ENCODE data around the gene SLC35E3. TPM values are rescaled to one million over a fixed set of nuclear protein-coding genes. Genes with fewer than 3 reads are reported as not detected.

SLC35E3 gene
- total and polyA plus RNA-seq, 8 donors: 4.1 to 8.6 (median 5.7) TPM

DNA sequence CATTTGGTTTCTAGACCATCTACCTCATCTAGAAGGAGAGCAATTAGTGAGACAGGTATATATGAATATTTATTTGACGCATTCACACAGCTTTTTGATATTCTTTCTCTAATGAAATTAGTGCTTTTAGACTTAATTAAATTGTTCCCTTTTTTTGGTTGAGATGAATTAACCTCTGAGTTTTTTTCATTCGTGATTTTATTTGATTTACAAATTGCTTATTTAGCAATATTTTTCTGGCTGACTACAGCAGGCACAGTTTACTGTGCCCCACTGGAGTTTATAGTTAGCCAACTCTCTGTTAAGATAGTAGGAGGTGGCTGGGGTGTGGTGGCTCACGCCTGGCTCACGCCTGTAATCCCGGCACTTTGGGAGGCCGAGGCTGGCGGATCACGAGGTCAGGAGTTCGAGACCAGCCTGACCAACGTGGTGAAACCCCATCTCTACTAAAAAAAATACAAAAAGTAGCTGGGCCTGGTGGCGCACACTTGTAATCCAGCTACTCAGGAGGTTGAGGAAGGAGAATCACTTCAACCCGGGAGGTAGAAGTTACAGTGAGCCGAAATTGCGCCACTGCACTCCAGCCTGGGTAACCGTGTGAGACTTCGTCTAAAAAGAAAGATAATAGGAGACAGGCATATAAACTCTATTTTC is 78.7 kb downstream of the SLC35E3 start:
- intact Hi-C loops (cut with DNase I): no loop called here
- H3K9me3 ChIP-seq: no peaks in the 10 kb centered on the region
- H3K27me3 ChIP-seq: no peaks in the 10 kb centered on the region
- FAIRE-seq (no peak), ATAC-seq (no peak), DNase-seq (no peak)
- H3K36me3 ChIP-seq: peaks cover 11 to 92% (median 32%) of the 10 kb centered on the region in 3 donors
- 93 to 95% methylated on average over 16 of the region's 16 CpGs for WGBS, 2 donors
- H3K4me1 ChIP-seq: no peaks in the 10 kb centered on the region
- TF ChIP-seq, protein P1, sequence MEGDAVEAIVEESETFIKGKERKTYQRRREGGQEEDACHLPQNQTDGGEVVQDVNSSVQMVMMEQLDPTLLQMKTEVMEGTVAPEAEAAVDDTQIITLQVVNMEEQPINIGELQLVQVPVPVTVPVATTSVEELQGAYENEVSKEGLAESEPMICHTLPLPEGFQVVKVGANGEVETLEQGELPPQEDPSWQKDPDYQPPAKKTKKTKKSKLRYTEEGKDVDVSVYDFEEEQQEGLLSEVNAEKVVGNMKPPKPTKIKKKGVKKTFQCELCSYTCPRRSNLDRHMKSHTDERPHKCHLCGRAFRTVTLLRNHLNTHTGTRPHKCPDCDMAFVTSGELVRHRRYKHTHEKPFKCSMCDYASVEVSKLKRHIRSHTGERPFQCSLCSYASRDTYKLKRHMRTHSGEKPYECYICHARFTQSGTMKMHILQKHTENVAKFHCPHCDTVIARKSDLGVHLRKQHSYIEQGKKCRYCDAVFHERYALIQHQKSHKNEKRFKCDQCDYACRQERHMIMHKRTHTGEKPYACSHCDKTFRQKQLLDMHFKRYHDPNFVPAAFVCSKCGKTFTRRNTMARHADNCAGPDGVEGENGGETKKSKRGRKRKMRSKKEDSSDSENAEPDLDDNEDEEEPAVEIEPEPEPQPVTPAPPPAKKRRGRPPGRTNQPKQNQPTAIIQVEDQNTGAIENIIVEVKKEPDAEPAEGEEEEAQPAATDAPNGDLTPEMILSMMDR (IDR thresholded peaks at IDR 0.05): no peak
- no peak overlapping the region for H3K4me3 ChIP-seq
- H3K27ac ChIP-seq: no peak overlapping the region

DNA sequence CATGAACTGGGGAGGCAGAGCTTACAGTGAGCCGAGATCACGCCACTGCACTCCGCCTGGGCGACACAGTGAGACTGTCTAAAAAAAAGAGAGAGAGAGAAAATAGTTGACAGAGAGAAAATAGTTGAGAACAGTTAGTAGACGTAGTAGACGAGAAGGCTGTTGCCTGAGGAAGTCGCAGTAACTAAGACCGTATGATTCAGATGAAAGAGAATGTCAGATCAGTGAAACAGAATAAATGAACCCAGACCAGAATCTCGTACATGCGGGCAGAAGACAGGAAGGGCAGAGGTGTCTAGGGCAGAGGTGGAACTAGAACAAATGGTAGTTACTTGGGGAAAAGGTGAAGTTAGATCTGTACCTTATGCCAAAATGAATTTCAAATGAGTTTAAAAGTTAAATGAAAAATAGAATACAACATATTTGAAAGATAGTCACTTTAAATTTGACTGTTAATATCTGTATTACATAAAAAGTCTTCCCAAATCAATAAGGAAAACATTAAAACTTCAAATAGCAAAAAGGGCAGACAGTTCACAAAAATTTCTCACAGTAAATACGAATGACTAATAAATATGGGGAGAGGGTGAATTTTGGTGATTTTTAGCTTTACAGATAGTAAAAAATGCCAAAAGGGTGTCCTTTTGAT is 79.7 kb downstream of the SLC35E3 start:
- intact Hi-C loops (cut with DNase I): no loop called here
- ATAC-seq: no peak
- H3K36me3 ChIP-seq: peaks cover 11 to 87% (median 31%) of the 10 kb centered on the region in 3 donors

DNA sequence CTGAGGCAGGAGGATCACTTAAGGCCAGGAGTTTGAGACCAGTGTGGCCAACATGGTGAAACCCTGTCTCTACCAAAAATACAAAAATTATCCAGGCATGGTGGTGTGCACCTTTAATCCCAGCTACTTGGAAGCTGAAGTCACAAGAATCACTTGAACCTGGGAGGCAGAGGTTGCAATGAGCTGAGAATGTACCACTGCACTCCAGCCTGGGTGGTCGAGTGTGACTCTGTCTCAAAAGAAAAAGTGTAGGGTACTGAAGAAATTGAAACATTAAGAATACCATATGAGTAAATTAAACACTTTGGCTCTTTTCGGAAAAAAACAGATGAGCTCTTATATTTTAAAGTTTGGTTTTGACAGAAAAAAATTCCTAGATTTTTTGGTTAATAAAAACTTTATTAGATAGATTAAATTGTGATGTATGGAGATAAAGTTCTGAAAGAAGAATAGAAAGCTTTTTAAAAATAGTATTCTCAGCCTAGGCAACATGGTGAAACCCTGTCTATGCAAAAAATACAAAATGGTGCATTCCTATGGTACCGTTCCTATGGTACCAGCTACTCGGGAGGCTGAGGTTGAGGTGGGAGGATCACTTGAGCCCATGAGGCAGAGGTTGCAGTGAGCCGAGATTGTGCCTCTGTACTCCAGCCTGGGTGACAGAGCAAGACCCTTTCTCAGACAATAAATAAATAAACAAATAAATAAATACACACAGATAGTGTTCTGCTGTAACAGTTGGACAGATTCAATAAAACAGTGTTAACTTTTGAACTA is 82.1 kb downstream of the SLC35E3 start:
- Histone ChIP-seq H3K4me3 (no peak overlapping the region), H3K36me3 (peaks cover 11 to 86% (median 22%) of the 10 kb centered on the region in 3 donors), H3K9me3 (no peaks in the 10 kb centered on the region), H3K27ac (no peak overlapping the region), H3K4me1 (no peaks in the 10 kb centered on the region), H3K27me3 (no peaks in the 10 kb centered on the region)
- WGBS, 2 donors: 85 to 87% methylated on average over 5 of the region's 5 CpGs
- no peak for FAIRE-seq
- DNase-seq: no peak
- intact Hi-C loops (cut with DNase I): no loop called here
- ATAC-seq: no peak
- TF ChIP-seq, protein P1 (IDR thresholded peaks at IDR 0.05): no peak

More for the DNA sequence above, 79.7 kb downstream of the SLC35E3 start:
- TF ChIP-seq, protein P1 (IDR thresholded peaks at IDR 0.05): no peak
- 92 to 93% methylated on average over 11 of the region's 11 CpGs for WGBS, 2 donors
- FAIRE-seq (no peak), DNase-seq (no peak)
- no peaks in the 10 kb centered on the region for H3K4me1 ChIP-seq
- H3K27me3 ChIP-seq: no peaks in the 10 kb centered on the region
- no peak overlapping the region for H3K27ac ChIP-seq
- no peaks in the 10 kb centered on the region for H3K9me3 ChIP-seq
- H3K4me3 ChIP-seq: no peak overlapping the region

DNA sequence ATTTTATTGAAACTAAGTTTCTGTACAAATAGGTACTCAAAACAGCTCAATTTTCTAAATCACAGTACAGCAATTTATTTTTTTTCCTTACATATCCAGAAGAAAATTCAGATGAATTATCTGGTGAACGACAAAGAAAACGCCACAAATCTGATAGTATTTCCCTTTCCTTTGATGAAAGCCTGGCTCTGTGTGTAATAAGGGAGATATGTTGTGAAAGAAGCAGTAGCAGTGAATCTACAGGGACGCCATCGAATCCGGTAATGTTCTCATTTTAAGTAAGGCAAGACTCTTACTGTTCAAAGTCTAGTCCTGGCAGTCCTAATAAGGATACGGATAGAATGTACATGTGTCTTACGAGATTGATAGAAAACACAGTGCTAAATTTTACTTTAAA is 82.7 kb downstream of the SLC35E3 start:
- Histone ChIP-seq H3K4me1 (no peaks in the 10 kb centered on the region), H3K9me3 (no peaks in the 10 kb centered on the region), H3K4me3 (no peak overlapping the region), H3K27ac (no peak overlapping the region), H3K27me3 (no peaks in the 10 kb centered on the region), H3K36me3 (peaks cover 11 to 82% (median 22%) of the 10 kb centered on the region in 3 donors)
- ATAC-seq (no peak), FAIRE-seq (no peak), DNase-seq (no peak)
- TF ChIP-seq, protein P1 (IDR thresholded peaks at IDR 0.05): no peak
- intact Hi-C loops (cut with DNase I): no loop called here
- WGBS, 2 donors: 84 to 89% methylated on average over 7 of the region's 7 CpGs

Other genes with a start within 250 kb of the SLC35E3 start
- gene RAP1B, start 135.3 kb upstream of the SLC35E3 start, total RNA-seq: 10 to 100 TPM; 29.8 to 60.5 (median 37.1) TPM
- gene RAP1B, start 135.3 kb upstream of the SLC35E3 start, polyA plus RNA-seq: 10 to 100 TPM; 30.1 to 47.0 TPM
- gene NUP107, start 59.2 kb upstream of the SLC35E3 start, total RNA-seq: 10 to 100 TPM; 11.3 to 22.1 (median 14.6) TPM
- 10 to 100 TPM; 11.3 to 17.2 TPM for gene NUP107, start 59.2 kb upstream of the SLC35E3 start, polyA plus RNA-seq
- 100 to 1,000 TPM in 2 of 6 donors, 10 to 100 TPM in 4; 46.7 to 132 (median 62.4) TPM for gene MDM2, start 62.0 kb downstream of the SLC35E3 start, total RNA-seq
- 10 to 100 TPM; 30.7 to 42.9 TPM for gene MDM2, start 62.0 kb downstream of the SLC35E3 start, polyA plus RNA-seq
- 10 to 100 TPM in 4 of 6 donors, 1 to 10 TPM in 2; 6.9 to 49.2 (median 11.1) TPM for gene CPM, start 187.0 kb downstream of the SLC35E3 start, total RNA-seq
- gene CPM, start 187.0 kb downstream of the SLC35E3 start, polyA plus RNA-seq: 10 to 100 TPM in 1 of 2 donors, 1 to 10 TPM in 1; 4.3 to 26.3 TPM

Measured in pancreas (tissue), 10 donors.